HG03060 (cell line): ENCODE results near the gene KNL1.

ENCODE experiments used
- ATAC-seq: cut with Tn5 transposase; IDR thresholded peaks from one replicate; pipeline ENCODE4 v1.9.1; 2021; ENCODE audit warnings: low read depth, moderate number of reproducible peaks; ENCODE audit not compliant: unreplicated experiment

The KNL1 gene

GRCh38 chr15:40582726-40583246, 11.3 kb upstream of the KNL1 start:
- ATAC-seq, result no peak

- no peak for ATAC-seq
Measured at GRCh38 chr15:40584191-40584590, 9.9 kb upstream of the KNL1 start.

DNA sequence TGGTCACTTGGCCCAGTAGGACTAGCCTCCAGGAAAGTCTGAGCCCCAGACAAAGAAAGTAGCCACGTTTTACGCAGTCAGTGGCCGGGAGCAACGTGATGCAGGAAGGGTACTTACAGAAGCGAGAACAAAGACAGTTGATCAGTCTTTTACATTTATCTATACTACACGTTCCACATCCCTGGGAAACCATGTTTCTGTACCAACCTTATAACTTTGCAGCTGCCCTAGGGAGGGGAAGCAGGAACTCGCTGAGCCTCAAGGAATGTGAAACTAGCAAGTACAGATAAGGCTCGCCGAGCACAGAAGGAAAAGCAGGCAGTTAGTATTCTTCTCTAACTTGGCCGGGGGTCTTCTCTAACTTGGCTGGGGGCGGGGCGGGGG, 3.4 kb upstream of the KNL1 start:
- no peak for ATAC-seq

GRCh38 chr15:40591389-40591788, 2.7 kb upstream of the KNL1 start:
- no peak for ATAC-seq

- no peak for ATAC-seq
Measured at GRCh38 chr15:40593165-40593564, 884 bp upstream of the KNL1 start.

DNA sequence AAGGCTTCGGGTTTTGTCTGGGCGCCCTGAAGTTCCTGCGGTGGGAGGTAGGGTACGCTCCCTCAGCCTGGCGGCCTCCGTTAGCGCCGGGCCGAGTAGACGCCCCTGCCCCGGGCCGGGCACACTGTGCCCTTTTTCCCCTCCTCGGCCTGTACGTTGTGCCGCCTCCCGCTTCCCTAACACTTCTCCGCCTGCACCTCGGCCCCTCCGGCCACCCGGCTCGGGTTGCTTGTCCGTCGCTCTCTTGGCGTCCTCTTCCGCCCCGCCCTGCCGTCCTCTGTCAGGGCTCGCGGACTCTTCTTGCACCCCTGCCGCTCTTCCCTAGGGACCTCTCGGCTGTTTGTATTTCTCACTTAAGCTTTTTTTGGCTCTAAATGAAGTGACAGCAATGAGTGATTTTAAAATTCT, 384 bp downstream of the KNL1 start:
- ATAC-seq, result peak; percentile 13

GRCh38 chr15:40595219-40595618, 1.2 kb downstream of the KNL1 start:
- no peak for ATAC-seq

GRCh38 chr15:40595773-40596172, 1.7 kb downstream of the KNL1 start:
- no peak for ATAC-seq

- no peak for ATAC-seq
Measured at GRCh38 chr15:40597024-40597423, 3.0 kb downstream of the KNL1 start.

DNA sequence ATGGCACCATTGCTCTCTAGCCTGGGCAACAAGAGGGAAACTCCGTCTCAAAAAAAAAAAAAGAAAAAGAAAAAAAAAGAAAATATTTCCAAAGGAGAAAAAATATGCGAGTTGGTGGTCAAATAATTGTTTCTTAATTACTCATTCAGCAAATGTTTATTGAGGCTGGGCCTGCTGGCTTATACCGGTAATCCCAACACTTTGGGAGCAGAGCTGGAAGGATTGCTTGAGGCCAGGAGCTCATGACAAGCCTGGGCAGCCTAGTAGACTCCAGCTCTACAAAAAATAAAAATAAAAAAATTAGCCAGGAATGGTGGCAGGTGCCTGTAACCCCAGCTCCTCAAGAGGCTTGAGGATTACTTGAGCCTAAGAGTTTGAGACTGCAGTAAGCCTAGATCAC, 4.1 kb downstream of the KNL1 start:
- no peak for ATAC-seq

DNA sequence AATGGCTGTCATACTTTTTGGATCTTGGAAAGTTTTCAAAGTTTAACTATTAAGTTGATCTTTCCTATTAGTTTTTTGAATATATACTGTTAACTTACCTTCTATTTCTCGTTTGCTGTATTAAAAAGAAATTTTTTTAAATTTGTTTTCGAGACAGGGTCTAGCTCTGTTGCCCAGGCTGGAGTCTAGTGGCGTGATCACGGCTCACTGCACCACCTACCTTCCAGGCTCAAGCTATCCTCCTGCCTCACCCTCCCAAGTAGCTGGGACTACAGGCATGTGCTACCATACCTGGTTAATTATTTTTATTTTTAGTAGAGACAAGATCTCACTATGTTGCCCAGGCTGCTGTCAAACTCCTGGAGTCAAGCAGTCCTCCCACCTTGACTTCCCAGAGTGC, 4.6 kb downstream of the KNL1 start:
- ATAC-seq, result no peak

- no peak for ATAC-seq
Measured at GRCh38 chr15:40600956-40601355, 6.9 kb downstream of the KNL1 start.

DNA sequence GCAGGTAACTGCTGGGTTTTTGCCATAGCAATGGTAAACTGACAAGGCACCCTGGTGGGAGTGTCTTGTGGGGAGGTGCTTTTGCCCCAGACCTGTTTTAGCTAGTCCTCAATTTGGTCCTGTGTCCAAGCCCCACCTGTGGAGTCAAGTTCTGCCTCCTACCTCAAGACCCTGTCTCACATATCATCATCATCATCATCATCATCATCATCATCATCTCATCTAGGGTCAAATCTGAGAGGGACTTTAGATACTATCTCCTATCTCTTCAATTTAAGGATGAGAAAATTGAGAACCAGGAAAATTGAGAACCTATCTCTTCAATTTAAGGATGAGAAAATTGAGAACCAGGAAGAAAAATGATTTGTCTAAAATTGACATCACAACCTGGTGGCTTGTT, 9.9 kb downstream of the KNL1 start:
- no peak for ATAC-seq

DNA sequence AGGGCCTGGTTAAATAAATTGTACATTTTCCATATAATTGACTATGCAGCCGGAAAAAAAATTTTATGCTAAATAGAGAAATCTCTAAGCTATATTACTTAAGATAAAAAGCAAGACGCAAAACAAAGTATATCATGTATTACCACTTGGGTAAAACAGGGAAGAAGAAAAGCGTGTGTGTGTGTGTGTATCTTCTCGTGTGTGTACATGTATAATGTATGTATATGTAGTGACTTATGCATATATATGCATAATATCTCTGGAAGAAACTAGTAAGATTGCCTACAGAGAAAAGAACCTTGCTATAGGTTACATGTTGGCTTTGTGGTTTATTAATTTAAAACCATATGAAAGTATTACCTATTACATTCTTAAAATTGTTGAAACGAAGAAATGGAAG, 19.0 kb downstream of the KNL1 start:
- no peak for ATAC-seq

DNA sequence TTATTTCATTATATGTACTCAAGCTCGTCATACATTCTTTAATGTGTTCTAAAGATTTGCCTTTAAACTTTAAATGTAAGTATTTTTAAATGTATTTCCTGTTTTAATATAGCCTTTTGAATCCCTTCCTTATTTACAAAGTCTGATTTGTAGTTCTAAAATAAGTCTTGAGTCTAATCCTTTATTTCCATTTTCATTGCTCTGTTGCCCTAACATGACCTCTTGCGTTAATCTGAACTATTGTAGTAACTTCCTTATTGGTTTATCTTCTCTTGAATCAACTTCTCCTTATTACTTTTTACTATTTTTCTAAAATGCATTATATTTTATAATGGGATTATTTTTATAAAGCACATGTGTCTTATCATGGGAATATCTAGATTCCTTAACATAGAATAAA, 24.0 kb downstream of the KNL1 start:
- ATAC-seq, result no peak

DNA sequence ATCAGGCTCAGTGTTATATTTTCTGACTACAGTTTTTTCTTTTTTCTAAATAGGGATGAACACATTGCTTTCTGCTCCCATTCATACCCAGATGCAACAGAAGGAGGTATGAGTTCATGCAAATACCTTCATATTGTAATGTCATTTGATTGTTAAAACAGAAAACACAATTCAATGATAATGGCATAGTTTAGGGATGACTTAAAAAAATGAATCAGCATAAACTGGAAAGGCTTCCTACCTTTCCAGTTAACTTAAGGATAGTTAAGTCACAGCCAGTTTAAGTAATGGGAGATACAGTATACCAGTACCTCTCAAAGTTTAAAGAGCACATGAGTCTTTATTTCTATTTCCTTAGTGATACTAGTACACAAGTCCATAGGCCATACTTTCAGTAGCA, 24.9 kb downstream of the KNL1 start:
- ATAC-seq, result no peak

- no peak for ATAC-seq
Measured at GRCh38 chr15:40623361-40623760, 29.3 kb downstream of the KNL1 start.

DNA sequence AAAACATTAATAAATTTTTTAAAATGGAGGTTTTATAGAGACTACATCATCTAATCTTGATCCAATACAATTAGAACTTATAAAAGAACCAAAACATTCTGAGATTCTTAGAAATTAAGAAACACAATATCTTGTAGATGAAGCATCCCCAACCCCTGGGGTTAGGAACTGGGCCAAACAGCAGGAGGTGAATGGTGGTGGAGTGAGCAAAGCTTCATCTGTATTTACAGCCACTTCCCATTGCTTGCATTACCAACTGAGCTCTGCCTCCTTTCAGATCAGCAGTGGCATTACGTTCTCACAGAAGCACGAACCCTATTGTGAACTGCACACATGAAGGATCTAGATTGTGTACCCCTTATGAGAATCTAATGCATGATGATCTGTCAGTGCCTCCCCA, 36.3 kb downstream of the KNL1 start:
- no peak for ATAC-seq

DNA sequence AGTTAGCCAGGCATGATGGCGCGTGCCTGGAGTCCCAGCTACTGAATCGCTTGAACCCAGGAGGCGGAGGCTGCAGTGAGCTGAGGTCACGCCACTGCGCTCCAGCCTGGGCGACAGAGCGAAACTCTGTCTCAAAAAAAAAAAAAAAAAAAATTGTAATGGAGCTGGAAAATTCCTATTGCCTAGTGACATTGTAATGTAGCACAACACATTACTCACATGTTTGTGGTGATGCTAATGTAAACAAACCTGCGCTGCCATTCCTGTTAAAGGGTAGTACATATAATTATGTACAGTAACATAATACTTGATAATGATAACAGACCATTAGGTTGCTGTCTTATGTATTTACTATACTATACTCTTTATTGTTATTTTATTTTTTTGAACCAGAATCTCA, 39.1 kb downstream of the KNL1 start:
- ATAC-seq, result no peak

DNA sequence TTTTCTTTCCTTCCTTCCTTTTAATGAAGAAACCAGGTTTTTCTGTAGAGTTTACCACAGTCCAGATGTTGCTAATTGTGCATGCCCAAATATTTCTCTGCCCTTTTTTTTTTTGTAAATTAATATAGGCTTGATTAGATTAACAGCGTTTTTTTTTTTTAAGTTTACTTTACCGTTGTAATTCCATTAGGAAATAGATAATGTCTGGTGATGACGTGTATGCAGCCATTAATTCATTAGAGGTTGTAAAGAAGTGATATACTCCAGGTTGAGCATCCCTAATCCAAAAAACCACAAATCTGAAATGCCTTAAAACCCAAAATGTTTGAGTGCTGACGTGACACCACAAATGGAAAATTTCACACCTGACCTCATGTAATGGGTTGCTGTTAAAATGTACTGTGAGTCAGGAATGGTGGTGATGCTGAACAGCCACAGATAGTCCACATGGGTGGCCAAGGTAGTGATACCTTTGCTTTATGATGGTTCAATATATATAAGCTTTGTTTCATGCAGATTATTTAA, 43.2 kb downstream of the KNL1 start:
- no peak for ATAC-seq

DNA sequence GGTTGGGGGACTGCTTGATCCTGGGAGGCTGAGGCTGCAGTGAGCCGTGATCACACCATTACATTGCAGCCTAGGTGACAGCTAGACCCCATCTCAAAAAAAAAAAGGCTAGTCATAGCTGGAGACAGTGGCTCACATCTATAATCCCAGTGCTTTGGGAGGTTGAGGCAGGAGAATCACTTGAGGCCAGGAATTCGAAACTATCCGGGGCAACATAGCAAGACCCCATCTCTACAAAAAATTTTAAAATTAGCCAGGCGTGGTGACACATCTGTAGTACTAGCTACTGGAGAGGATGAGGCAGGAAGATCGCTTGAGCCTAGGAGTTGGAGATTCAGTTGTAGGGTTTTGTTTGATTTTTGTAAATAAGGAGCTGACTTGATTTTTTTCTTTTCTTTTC, 45.6 kb downstream of the KNL1 start:
- no peak for ATAC-seq

- ATAC-seq, result no peak
Measured at GRCh38 chr15:40647523-40647922, 53.5 kb downstream of the KNL1 start.

DNA sequence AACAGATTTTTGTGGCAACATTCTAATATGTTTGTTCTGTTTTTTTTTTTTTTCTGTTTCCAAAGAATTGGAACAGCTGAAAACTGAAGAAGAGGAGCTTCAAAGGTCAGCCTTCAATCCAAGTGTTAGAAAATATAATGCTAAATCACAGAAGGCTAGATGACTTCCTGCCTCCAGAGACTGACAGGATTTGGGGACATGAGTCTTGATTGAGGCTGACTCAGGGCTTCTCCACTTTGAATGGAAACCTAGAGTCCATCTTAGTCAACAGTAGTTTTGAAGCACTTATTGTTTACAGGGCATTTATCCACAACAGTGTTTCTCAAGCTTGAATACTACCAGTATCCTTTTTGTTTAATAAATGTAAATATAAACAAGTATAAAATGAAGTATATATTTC, 56.4 kb downstream of the KNL1 start:
- no peak for ATAC-seq
